CD4-positive, alpha-beta T cell treated with Interleukin-21 for 1 hour (primary cell): ENCODE results near the gene KCNC1.

Experiments
- DNase-seq: peaks from one replicate; pipeline ENCODE4 v3.0.0-alpha.2; 2020

Gene KCNC1

DNA sequence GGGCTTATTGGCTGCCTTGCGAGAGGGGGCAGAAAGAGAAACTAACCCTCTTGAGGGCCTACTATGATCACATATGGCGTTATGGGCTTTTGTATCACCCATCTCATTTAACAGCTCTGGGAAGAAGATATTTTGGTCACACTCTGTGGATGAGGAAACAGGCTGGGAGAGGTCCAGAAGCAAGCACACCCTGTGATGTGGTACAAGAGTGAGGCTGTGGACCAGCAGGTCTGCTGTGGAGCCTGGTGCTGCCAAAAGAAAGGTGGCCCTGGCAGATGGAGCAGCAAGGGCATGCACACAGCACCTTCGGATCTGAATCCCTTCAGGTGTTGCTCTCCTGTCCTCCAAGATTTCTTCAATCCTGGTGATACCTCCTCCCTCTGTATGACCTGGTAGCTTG is 64.1 kb downstream of the KCNC1 start:
- no peak for DNase-seq

DNA sequence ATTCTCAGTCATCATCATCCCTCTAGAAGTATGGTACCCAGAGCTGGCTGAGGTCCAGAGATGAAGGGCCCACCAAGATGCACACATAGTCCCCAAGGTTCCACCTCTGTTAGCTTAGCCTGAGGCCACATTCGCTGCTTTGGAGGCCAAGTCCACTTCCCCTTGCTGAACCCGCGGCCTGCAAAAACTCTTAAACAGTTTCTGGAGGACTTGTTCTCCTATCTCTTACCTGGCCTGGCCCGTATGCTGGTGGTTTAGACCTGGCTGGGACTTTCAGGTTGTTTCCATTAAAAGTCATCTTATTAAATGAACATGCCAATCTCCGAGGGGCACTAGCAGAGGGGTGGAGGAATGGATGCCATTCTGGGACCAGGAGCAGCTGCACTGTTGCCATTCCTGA is 64.6 kb downstream of the KCNC1 start:
- DNase-seq, result no peak

DNA sequence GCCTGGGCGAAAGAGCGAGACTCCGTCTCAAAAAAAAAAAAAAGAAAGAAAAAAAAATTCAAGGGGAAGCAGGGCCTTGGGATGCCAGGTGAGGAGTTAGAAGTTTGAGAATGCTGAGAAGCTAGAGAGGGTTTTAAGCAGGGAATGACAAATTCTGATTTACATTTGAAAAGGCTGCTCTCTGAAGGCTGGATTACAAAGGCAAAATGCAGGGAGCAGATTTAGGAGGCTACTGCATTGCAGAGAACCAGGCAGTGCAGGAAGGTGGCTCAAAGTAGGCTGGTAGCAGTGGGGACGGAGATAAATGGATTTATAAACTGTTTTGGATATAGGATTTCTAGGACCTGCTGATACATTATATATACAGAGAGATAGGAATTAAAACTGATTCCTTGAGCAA is 66.6 kb downstream of the KCNC1 start:
- DNase-seq, result no peak

DNA sequence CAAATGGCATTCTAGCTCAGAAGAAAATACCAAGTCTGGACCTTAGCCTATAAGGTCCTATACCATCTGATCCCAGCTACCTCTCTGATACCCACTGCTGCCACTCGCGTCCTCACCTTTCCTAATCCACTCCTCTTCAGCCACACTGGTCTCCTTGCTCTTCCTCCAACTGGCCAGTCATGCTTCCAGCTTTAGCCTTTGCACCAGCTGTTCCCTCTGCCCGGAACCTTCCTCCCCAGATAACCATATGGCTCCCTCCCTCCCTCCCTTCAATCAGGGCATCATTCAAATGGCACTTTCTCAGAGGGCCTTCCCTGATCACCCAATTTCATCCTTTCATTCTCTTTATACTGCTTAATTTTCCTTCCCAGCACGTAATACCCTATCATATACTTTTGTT is 67.9 kb downstream of the KCNC1 start:
- DNase-seq, result no peak

DNA sequence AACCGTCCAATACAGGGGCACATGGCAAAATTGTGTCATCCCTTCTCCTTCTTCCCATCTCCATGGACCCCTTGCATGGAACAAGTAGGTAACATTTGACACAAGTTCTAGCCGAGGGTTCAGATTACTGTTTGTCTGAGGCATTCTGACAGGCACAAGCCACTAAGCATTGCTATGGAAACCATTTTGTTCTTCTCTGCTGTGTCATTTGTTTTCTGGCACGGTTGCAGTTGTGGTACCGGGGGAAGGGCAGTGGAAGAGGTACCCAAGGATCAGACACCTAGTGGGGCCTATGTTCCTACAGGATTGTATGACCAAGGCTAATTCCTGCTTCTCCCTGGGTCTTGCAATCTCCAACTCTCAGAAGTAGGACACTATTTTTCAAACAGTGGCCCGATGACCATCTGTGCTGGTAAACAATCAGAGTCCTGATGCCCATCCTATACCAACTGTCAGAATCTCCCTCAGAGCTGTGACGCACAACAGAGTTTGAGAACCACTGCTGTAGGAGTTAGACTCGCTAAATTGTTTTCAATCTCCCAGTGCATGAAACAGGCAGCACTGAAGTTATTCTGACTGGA is 69.3 kb downstream of the KCNC1 start:
- no peak for DNase-seq

DNA sequence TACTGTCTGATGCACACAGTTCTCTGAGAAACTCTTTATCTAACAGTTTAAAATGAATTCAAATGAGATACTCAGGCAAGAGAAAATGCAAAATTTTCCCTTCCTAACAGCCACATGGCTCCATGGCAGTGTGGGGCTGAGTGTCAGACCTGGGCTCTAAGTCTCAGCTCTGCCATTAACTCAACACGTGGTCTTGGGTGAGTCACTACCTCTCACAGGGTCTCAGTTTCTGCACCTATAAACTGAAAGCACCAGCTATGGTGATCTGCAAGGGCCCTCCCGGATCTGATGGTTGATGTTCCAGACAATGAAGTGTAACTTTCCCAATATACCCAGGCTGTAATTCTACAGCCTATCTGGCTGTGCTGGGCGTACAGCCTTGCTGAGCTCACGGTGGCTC is 70.5 kb downstream of the KCNC1 start:
- no peak for DNase-seq

DNA sequence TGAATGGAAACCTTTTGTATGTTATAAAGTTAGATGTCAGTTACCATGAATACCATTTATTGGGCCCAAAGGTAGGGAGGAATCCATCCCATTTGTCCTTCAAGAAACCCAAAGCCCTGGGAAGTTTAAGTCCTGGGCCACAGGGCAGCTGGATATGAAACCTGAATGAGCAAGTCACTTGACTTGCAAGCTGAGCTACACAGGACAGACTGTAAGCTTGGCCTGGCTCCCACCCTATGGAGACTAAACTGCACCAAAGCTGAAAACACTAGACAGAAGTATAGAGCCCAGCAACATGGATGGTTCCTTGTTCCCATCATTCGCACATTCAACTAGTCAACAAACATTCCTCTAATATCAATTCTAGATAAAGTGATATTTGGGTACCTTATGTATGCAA is 71.3 kb downstream of the KCNC1 start:
- DNase-seq, result no peak

DNA sequence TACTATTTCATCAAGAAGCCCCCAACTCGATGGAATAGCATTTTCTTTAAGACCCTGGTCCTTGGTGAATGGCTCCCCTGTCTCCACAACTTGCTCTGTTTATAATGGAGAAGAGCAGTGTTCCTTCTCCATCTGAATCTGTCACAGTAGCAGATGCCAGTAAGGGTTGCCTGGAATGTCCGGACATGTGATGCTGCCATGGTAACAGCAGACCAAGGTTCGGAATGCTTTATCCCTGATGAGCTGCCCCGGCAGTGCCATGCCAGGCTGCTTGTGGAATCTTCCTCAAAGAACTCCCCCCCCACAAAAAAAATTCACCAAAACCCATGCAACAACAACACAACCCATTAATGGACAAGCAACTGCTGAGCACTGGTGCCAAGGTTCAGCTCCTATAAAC is 72.5 kb downstream of the KCNC1 start:
- DNase-seq, result no peak

DNA sequence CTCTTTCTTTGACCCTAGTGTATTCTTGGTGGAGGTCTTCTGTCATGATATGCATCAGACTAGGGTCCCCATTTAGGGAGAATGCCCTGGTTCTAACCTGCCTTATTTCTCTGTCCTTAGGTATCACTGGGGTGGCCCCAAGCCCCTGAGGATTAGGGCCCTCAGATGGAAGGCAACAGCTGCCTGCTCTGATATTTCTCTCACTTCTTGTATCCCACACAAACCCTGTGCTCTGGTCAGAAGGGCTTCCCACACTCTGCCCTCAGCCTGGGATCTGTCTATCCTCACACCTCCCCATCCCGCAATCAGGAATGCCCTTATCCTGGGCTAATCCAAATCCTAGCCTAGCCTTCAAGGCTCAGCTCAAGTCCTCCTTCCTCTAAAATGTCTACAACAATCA is 75.5 kb downstream of the KCNC1 start:
- no peak for DNase-seq

DNA sequence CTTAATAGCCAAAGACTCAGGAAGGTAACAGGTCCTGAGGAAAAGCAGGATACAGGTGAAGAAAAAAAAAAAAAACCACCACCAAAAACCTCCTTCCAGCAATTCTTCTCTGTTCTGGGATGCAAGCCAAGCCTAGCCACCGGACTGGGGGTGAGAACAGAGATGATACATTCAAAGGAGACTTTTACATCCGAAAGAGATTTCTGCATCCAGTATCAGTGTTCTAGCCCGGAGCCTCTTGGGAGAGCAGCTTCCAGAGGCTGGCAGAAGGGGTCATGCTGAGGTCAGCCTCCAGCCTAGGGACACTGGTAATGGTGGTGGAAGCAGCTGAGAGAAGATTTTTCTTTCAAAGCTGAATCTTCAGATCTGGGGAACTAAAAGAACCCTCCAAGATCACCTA is 76.2 kb downstream of the KCNC1 start:
- DNase-seq, result no peak

DNA sequence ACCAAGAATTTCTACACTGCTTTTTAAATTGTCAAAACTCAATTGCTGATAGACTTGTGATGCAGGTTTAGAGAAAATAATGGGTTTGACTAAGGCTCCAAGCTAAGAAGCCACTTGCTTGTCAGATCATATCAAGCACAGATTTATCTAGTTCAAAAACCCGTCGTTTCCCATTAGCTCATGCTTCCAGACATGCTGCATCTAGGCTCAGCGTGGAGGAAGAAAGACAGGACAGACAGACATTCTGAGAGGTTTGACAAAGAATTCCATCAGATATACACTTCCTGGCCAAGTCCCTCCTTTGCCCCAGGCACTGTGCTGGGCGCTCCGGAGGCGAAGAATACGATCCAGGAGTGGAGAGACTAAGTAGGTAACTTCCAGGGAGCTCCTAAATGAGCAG is 76.8 kb downstream of the KCNC1 start:
- DNase-seq, result no peak

DNA sequence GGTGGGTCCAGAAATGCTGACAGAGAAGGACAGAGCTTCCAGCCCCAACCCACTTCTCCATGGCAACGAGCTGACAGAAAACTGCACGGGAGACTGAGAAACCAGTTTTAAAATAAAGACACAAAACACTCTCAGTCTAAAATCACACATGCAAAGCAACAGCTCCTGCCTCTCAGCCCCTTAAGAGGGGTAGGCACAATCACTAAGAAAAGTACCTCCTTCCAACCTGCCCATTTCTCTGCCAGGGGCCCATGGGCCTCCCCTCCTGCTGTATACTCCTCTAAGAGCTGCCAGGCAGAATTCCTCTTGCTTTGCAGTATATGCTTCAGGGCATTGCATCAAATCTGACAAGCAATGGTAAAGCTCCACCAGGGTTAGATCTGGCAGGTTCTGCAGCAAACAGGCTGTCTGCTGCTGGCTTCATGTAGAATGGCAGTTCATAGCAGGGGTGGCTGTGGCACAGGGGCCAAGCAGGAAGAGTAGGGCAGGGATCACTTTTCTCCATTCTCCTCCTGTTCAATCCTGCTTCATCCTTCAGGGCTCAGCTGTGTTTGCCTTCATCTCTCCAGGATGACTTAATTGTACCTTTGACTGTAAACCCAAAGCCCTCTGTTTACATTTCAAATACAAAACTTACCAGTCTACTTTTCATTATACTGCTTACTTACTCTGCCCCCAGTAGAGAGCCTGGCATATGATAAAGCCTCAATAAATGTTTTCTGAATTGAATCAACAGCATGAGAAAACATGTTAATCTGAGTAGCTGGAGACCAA is 77.7 kb downstream of the KCNC1 start:
- no peak for DNase-seq

DNA sequence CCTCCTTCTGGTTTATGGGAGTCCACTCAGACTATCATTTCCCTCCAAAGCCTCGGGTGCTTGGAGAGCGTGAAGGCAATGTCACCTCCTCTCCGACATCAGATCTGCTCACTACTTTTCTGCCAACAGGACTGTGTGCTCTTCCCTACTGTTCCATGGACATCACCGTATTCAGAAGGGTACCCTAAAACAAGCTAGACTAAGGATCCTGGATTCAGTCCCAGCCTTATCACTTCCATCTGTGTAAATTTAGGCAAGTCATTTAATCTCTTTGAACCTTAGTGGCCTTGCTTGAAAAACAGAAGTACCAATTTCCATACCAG is 78.2 kb downstream of the KCNC1 start:
- no peak for DNase-seq

DNA sequence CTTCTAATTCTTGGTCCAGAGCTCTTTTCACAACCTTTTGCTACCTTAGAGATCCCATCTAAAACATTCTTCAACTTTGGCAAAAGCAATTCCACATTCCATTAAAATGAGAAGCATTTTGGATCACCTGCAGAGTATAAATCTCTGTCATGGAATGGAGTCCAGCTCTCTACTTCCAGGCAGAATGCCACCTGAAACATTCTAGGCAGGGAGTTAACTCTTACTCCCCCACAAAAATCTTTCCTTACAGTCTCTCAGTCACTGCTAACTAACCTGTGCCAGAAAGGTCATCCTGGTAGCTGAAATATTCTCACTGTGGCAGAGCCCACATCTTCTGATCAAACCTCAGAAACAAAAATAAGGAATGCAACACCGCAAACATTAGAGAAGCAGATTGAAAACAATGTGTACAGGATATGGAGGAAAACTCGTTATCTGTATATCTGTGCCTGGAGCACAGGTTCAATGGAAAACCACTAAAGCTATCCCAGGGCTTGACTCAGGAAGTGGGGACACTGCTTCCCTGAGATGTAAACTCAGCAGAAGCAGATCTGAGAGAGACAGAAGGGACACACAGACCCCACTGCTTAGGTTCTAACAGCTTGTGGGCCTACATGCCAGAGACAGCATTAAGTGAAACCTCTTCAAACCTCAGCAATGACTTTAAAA is 78.9 kb downstream of the KCNC1 start:
- no peak for DNase-seq

DNA sequence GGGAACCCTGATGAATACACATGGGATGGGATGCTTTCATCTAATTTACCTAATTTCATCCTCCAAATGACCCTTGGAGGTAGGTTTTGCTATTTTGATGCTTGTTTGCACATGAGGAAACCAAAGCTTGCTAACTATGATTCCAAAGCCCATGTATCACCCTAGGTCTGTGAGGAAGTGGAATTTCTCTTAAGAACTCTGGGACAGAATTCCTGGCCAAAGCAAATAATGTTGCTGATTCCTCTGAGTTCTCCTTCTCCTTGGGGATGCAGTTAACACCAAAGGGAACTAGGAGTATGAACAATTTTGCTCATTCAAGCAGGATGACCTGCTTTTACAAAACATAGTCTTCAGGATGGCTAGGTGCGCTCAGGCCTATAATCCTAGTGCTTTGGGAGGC is 80.0 kb downstream of the KCNC1 start:
- DNase-seq, result no peak

DNA sequence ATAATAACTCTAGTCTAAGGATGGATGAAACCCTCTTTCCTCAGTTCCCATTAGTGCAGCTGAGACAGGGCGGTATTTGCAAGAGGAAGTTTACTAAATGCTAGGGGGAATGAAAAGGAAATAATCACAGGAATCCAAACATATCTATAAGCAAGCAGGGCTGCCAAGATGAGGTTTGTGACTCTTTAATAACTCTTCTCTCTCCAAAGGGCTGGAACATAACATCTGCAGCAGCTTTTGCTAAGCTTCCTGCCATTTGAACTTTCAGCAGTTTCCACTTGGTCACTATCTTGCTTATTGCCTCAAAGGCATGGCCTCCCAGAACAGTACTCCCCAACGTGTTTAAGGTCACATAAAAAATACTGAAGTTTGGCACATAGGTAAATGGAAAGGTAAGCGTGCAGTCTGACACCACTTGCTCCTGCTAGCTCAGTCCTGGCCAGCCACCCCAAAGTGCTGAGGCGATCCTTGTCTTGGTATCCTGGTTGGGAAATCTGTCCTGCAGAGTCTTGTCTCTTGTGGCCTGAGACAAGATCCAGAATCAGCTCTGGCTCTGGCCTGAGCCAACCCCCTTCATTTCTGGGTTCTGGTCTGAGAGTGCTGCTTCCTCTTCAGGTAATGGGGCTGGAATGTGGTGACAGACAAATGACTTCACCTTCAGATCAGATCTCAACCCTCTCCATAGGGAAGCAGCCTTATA is 81.8 kb downstream of the KCNC1 start:
- no peak for DNase-seq

DNA sequence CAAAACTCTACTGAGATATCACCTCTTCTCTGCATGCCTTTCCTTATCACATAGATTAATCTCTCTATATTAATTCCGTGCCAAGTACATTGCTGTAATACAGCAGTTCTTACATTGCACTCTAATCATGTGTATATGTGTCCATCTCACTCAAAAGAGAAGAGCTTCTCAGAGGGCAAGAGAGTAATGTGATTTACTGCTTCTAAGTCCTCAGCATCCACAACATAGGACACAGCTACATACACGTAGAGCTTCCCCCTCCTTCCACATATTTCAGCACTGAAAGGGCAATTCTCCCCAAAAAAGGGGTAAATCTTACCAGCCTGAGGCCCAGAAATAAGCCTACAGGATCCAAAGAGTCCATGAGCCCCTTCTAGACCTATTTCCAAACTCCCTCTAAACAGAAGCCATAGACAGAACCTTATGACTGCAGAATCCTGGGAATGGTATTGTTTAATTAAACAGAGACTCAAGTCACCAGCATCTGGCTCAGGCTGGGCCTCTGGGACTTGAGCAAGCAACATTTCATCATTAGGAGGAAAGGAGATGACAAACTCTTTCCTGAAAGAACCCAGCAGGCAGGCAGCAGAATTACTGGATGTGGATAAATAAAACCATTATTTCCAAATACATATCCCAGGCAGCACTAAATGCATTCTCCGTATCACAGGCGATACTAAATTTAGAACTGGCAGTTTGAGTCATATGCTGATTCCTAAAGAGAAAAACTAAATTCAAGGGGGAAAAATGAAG is 87.2 kb downstream of the KCNC1 start:
- DNase-seq, result no peak

DNA sequence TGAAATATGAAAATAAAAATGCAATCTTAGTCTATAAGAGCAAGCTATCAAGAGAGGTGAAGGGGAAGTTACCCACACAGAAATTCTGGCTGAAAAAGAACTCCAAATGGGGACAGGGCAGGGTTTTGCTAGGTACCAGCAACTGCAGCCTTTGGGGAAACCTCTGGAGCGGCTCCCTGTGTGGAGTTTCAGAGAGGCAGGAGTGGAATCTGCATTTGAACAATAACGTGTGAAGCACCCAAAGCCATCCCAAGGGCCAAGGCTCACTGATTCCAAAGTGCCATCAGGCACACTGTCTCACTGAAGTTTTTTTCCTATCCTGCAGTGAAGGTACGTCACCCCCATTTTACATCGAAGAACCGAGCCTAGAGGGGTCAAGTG is 87.8 kb downstream of the KCNC1 start:
- DNase-seq, result no peak

DNA sequence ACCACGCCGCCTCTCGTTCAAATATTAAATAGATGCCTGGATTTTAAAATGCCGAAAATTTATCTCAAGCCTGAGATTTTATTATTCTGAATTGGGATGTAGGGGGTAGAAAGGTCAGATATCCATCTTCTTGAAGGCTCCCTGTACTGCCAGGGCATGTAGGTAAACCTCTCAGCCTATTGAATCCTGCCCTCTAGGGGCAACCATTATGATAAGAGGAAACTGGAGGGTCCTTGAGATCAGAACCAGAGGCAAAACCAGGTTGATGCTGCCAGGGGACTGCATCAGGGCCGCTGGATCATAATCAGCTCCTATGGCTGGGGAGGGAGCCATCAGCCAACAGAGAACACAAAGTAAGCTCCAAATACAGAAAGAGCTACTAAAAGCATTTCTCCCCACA is 92.4 kb downstream of the KCNC1 start:
- DNase-seq, result no peak

DNA sequence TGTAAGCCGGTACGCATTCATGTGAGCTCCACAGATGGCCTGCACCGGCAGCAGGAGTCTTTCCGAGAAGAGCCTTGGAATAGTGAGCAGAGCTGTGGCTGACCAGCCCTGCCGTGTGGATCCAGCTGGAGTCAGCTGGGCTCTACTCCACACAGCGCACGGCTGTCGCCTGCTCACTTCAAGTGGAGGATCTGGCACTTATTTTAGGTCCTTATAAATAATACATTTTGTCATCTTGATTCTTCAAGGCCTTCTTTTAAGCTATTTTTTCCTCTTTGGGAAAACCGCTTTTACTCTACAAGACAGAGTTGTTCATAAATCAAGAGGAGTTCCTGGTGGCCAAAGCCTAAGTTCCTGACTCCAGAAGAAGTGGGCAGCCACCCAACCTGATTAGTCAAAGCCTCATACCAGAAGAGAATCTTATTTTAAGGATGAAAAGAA is 93.8 kb downstream of the KCNC1 start:
- no peak for DNase-seq

DNA sequence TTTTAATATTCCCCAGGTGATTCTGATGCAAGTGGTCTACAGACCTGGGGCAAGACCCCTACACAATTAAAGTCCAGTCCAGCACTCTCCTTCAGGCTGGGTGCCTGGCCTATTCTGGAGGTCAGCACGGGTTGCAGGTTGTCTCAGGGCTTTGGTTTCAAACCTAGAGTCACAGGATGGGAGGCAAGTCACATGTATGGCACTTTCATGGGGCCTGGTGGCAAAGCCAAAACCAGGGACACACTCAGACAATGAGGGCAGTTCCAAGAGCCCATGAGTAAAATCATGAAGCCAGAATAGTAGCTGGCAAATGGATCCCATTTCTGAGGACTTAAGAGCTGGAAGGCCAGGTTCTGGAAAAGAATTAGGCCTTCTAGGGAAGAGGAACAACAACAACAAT is 96.6 kb downstream of the KCNC1 start:
- DNase-seq, result no peak

DNA sequence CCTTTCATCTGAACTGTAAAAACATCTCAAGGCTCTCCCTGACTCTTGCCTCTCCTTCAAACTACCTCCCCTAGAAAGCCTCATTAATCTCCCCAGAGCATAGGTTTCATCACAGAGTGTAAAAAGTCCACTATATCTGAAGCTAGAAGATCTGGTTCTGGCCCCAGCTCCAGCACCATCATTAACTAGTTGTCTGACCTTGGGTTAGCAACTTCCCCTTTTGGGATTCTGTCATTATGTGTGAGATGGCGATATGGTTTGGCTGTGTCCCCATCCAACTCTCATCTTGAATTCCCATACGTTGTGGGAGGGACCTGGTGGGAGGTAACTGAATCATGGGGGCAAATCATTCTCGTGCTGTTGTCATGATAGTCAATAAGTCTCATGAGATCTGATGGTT is 97.3 kb downstream of the KCNC1 start:
- DNase-seq, result no peak
